IMR-90 (cell line): Measurements from ENCODE around the gene C1QC.

Experiments used
- CEBPB ChIP-seq: IDR thresholded peaks from 2 replicates; pipeline ENCODE4 v1.6.1; 2012; ENCODE audit warnings: low read depth, low read length, improper control_type of control experiment
- CHD1 ChIP-seq: IDR thresholded peaks from 2 replicates; pipeline ENCODE4 v1.6.1; 2012; ENCODE audit warnings: low read depth, low read length, improper control_type of control experiment
- CTCF ChIP-seq: conservative IDR thresholded peaks from 2 replicates; pipeline ENCODE4 v1.5.1; 2012; ENCODE audit warnings: mild to moderate bottlenecking, low read depth, low read length, improper control_type of control experiment
- ELK1 ChIP-seq: fragments of 150-350 bp; IDR thresholded peaks from 2 replicates; pipeline ENCODE4 v1.6.1; 2016; ENCODE audit warnings: low read depth, mild to moderate bottlenecking, low read length, moderate library complexity, borderline replicate concordance
- FOS ChIP-seq: fragments of 150-350 bp; IDR thresholded peaks from 2 replicates; pipeline ENCODE4 v1.6.1; 2016; ENCODE audit warnings: low read depth, low read length
- MAFK ChIP-seq: IDR thresholded peaks from 2 replicates; pipeline ENCODE4 v1.6.1; 2012; ENCODE audit warnings: low read depth, low read length, improper control_type of control experiment
- MAZ ChIP-seq: IDR thresholded peaks from 2 replicates; pipeline ENCODE4 v1.6.1; 2012; ENCODE audit warnings: low read depth, mild to moderate bottlenecking, low read length, improper control_type of control experiment, moderate library complexity, borderline replicate concordance
- MXI1 ChIP-seq: IDR thresholded peaks from 2 replicates; pipeline ENCODE4 v1.6.1; 2012; ENCODE audit warnings: low read depth, mild to moderate bottlenecking, low read length, moderate library complexity, borderline replicate concordance
- NFE2L2 ChIP-seq: fragments of 150-350 bp; IDR thresholded peaks from 2 replicates; pipeline ENCODE4 v1.6.1; 2016; ENCODE audit warnings: low read depth, mild to moderate bottlenecking, low read length
- POLR2A ChIP-seq: IDR thresholded peaks from 2 replicates; pipeline ENCODE4 v1.6.1; 2012; ENCODE audit warnings: mild to moderate bottlenecking, low read depth, low read length
- RAD21 ChIP-seq: IDR thresholded peaks from 2 replicates; pipeline ENCODE4 v1.6.1; 2012; ENCODE audit warnings: low read length, improper control_type of control experiment
- SMC3 ChIP-seq: fragments of 150-350 bp; IDR thresholded peaks from 2 replicates; pipeline ENCODE4 v1.6.1; 2016; ENCODE audit warnings: low read depth, mild to moderate bottlenecking, antibody characterized with exemption, low read length, moderate library complexity
- USF2 ChIP-seq: fragments of 150-350 bp; IDR thresholded peaks from 2 replicates; pipeline ENCODE4 v1.6.1; 2017; ENCODE audit warnings: mild to moderate bottlenecking, antibody characterized with exemption, low read length, low read depth

- no peak for TF ChIP-seq CTCF
- no peak for TF ChIP-seq POLR2A
- no peak for TF ChIP-seq SMC3
- TF ChIP-seq RAD21 = no peak
- TF ChIP-seq ELK1 = no peak
- TF ChIP-seq NFE2L2 = no peak
- TF ChIP-seq CHD1 = no peak
- no peak for TF ChIP-seq USF2
- no peak for TF ChIP-seq CEBPB
- no peak for TF ChIP-seq MAFK
- no peak for TF ChIP-seq MXI1
- no peak for TF ChIP-seq MAZ
- TF ChIP-seq FOS = no peak
Measured at GRCh38 chr1:22646384-22646783, 3.0 kb downstream of the C1QC start.
